ENCODE results near the gene GABRA5.

GABRA5 gene

DNA sequence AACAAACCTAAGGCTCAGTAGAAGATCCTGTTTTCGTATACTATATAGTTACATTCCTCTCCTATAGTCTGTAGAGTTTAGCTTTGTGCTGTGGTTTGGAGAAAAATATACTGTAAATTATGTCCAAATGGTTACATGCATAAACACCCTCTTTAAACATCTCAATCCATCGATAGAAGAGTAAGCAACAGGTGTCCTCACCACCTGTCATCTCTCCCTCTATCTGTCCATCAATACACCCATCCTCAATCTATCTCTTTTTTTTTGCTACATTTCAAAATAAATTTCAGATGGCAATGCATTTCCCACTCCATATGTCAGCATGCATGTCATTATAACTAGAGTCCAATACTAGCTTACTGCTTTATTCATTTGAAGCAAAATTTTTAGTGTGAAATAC is 83.1 kb downstream of the GABRA5 start:
- Histone ChIP-seq H3K4me2 (ENCODE audit: low read depth, low read length, poor library complexity, severe bottlenecking) (no peak overlapping the region), H3F3A (ENCODE audit: low read depth) (no peaks in the 10 kb centered on the region), H3K27me3 (ENCODE audit: insufficient read depth, low read length, poor library complexity, severe bottlenecking) (no peaks in the 10 kb centered on the region), H3K36me3 (ENCODE audit: insufficient read depth, low read length) (no peaks in the 10 kb centered on the region), H3K79me2 (ENCODE audit: insufficient read depth, low read length) (no peaks in the 10 kb centered on the region), H3K9me3 (ENCODE audit: insufficient read depth, low read depth, low read length) (peaks cover 3% of the 10 kb centered on the region; the same call in 1 of the 2 replicates), H2AFZ (ENCODE audit: low read length) (no peak overlapping the region), H3K9me2 (replicated peaks; ENCODE audit: low read depth, low read length) (no peaks in the 10 kb centered on the region), H3K9ac (ENCODE audit: low read depth, low read length, poor library complexity, severe bottlenecking) (no peak overlapping the region), H3K4me1 (ENCODE audit: insufficient read depth, low read length, poor library complexity, severe bottlenecking) (no peaks in the 10 kb centered on the region), H4K20me1 (ENCODE audit: insufficient read depth, low read length, poor library complexity, severe bottlenecking) (no peaks in the 10 kb centered on the region), H3K4me3 (ENCODE audit: low read length, poor library complexity, severe bottlenecking) (no peak overlapping the region)
- TF ChIP-seq, protein P1, sequence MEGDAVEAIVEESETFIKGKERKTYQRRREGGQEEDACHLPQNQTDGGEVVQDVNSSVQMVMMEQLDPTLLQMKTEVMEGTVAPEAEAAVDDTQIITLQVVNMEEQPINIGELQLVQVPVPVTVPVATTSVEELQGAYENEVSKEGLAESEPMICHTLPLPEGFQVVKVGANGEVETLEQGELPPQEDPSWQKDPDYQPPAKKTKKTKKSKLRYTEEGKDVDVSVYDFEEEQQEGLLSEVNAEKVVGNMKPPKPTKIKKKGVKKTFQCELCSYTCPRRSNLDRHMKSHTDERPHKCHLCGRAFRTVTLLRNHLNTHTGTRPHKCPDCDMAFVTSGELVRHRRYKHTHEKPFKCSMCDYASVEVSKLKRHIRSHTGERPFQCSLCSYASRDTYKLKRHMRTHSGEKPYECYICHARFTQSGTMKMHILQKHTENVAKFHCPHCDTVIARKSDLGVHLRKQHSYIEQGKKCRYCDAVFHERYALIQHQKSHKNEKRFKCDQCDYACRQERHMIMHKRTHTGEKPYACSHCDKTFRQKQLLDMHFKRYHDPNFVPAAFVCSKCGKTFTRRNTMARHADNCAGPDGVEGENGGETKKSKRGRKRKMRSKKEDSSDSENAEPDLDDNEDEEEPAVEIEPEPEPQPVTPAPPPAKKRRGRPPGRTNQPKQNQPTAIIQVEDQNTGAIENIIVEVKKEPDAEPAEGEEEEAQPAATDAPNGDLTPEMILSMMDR (conservative IDR thresholded peaks at IDR 0.05; ENCODE audit: low read length), result no peak
- TF ChIP-seq EZH2phosphoT487 (IDR thresholded peaks at IDR 0.05; ENCODE audit: borderline replicate concordance), result no peak

DNA sequence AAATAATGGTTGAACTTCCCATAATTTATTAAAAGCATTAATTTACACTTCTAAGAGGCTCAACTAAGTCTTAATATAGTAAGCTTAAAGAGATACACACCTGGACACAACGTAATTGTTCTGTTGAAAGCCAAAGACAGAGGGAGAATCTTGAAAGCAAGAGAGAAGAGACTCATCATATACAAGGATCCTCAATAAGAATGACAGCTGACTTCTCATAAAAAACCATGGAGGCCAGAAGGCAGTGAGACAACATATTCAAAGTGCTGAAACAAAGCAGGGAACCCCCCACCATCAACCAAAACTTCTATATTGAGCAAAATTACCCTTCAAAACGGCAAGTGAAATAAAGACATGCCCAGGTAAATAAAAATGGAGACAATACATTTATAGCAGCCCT is 87.5 kb downstream of the GABRA5 start:
- Histone ChIP-seq H3K4me1 (ENCODE audit: insufficient read depth, low read length, poor library complexity, severe bottlenecking) (no peaks in the 10 kb centered on the region), H3K36me3 (ENCODE audit: insufficient read depth, low read length) (no peaks in the 10 kb centered on the region), H3K9me3 (ENCODE audit: insufficient read depth, low read depth, low read length) (no peaks in the 10 kb centered on the region), H4K20me1 (ENCODE audit: insufficient read depth, low read length, poor library complexity, severe bottlenecking) (no peaks in the 10 kb centered on the region), H3K27me3 (ENCODE audit: insufficient read depth, low read length, poor library complexity, severe bottlenecking) (no peaks in the 10 kb centered on the region), H3K4me2 (ENCODE audit: low read depth, low read length, poor library complexity, severe bottlenecking) (no peak overlapping the region), H3K79me2 (ENCODE audit: insufficient read depth, low read length) (no peaks in the 10 kb centered on the region), H3K9me2 (replicated peaks; ENCODE audit: low read depth, low read length) (no peaks in the 10 kb centered on the region), H3F3A (ENCODE audit: low read depth) (no peaks in the 10 kb centered on the region), H3K4me3 (ENCODE audit: low read length, poor library complexity, severe bottlenecking) (no peak overlapping the region), H3K9ac (ENCODE audit: low read depth, low read length, poor library complexity, severe bottlenecking) (no peak overlapping the region), H2AFZ (ENCODE audit: low read length) (no peak overlapping the region)
- TF ChIP-seq, protein P1 (conservative IDR thresholded peaks at IDR 0.05; ENCODE audit: low read length), result no peak
- TF ChIP-seq EZH2phosphoT487 (IDR thresholded peaks at IDR 0.05; ENCODE audit: borderline replicate concordance), result no peak

DNA sequence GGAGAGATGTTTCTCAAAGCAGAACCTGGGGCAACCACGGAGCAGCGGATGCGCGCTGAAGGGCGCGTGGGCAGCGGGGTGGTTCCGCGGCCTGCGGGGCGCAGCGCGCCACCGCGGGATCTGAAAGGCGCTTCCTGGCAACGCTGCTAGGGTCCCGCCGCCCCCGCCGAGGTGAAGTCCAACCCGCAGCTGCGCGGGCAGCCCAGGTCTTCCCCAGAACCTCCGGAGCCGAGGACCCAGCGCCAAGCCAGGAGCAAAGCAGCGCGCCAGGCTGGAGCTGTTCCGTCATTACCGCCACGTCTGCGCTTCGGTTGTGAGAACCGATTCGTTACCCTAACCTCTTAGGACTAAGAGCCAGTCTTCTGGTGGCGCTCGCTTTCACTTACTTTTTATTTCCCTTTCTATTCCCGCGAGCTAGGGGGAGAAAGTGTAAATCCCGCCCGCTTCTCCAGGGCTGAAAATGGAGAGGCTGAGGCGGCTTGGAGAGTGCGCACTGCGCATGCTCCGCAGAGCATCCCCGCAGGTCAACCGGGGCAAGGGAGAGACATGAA is 100.9 kb downstream of the GABRA5 start:
- Histone ChIP-seq H3K36me3 (ENCODE audit: insufficient read depth, low read length) (no peaks in the 10 kb centered on the region), H3F3A (ENCODE audit: low read depth) (no peaks in the 10 kb centered on the region), H3K4me1 (ENCODE audit: insufficient read depth, low read length, poor library complexity, severe bottlenecking) (no peaks in the 10 kb centered on the region), H2AFZ (ENCODE audit: low read length) (no peak overlapping the region), H3K79me2 (ENCODE audit: insufficient read depth, low read length) (no peaks in the 10 kb centered on the region), H3K9me3 (ENCODE audit: insufficient read depth, low read depth, low read length) (peaks cover 8% of the 10 kb centered on the region; the same call in 1 of the 2 replicates), H3K27me3 (ENCODE audit: insufficient read depth, low read length, poor library complexity, severe bottlenecking) (no peaks in the 10 kb centered on the region), H3K4me2 (ENCODE audit: low read depth, low read length, poor library complexity, severe bottlenecking) (no peak overlapping the region), H3K4me3 (ENCODE audit: low read length, poor library complexity, severe bottlenecking) (no peak overlapping the region), H3K9ac (ENCODE audit: low read depth, low read length, poor library complexity, severe bottlenecking) (no peak overlapping the region), H4K20me1 (ENCODE audit: insufficient read depth, low read length, poor library complexity, severe bottlenecking) (no peaks in the 10 kb centered on the region), H3K9me2 (replicated peaks; ENCODE audit: low read depth, low read length) (no peaks in the 10 kb centered on the region)
- no peak for TF ChIP-seq EZH2phosphoT487 (IDR thresholded peaks at IDR 0.05; ENCODE audit: borderline replicate concordance)
- TF ChIP-seq, protein P1 (conservative IDR thresholded peaks at IDR 0.05; ENCODE audit: low read length), result no peak

All from Loucy (cell line).